Naive B cell (primary cell): ENCODE data around the gene STN1. TPM values are rescaled to one million over a fixed set of nuclear protein-coding genes. Genes with fewer than 3 reads are reported as not detected.

ENCODE experiments used
- ATAC-seq, 2 donors: fragments of 150-1000 bp; cut with Tn5 transposase; 2 replicates each; pipeline ENCODE4 v1.10.0; 2021; ENCODE audit warnings: low read depth in 2 of 2, mild to moderate bottlenecking in 2 of 2, moderate library complexity in 2 of 2
- DNase-seq: peaks from one replicate; pipeline ENCODE4 v3.0.0; 2022
- H3K27ac Mint-ChIP-seq, 6 donors: one replicate each; pipeline ENCODE4 v1.8.0; 2020 to 2022; ENCODE audit warnings: mild to moderate bottlenecking in 6 of 6, mixed read lengths in 6 of 6, moderate library complexity in 5 of 6, inconsistent platforms in 2 of 6
- H3K27me3 Mint-ChIP-seq, 3 donors: one replicate each; pipeline ENCODE4 v1.8.0; 2021 to 2022; ENCODE audit warnings: mixed read lengths in 3 of 3, mild to moderate bottlenecking in 1 of 3
- H3K36me3 Mint-ChIP-seq, 2 donors: one replicate each; pipeline ENCODE4 v1.8.0; 2020 to 2022; ENCODE audit warnings: mixed read lengths in 2 of 2, inconsistent platforms in 1 of 2, mild to moderate bottlenecking in 1 of 2
- H3K4me1 Mint-ChIP-seq, 3 donors: one replicate each; pipeline ENCODE4 v1.8.0; 2020 to 2022; ENCODE audit warnings: mixed read lengths in 3 of 3, inconsistent platforms in 1 of 3, mild to moderate bottlenecking in 1 of 3, moderate library complexity in 1 of 3
- H3K4me3 Mint-ChIP-seq, 8 donors: one replicate each; pipeline ENCODE4 v1.8.0; 2020 to 2022; ENCODE audit warnings: mild to moderate bottlenecking in 8 of 8, mixed read lengths in 8 of 8, moderate library complexity in 8 of 8, inconsistent platforms in 2 of 8
- H3K9me3 Mint-ChIP-seq, 7 donors: one replicate each; pipeline ENCODE4 v1.8.0; 2020 to 2022; ENCODE audit warnings: mixed read lengths in 7 of 7, mild to moderate bottlenecking in 5 of 7, inconsistent platforms in 2 of 7, moderate library complexity in 1 of 7
- polyA plus RNA-seq, 6 donors: library from polyadenylated mRNA; unstranded; fragments of 300-500 nt; fragmentation: Illumina TruSeq; gene quantifications; one replicate each; pipeline ENCODE4 v1.2.3, GENCODE V29; 2021; ENCODE audit warnings: low read depth in 6 of 6

Gene STN1
- polyA plus RNA-seq, 6 donors from 2014 or later: 28.6 to 39.0 (median 32.7) TPM

DNA sequence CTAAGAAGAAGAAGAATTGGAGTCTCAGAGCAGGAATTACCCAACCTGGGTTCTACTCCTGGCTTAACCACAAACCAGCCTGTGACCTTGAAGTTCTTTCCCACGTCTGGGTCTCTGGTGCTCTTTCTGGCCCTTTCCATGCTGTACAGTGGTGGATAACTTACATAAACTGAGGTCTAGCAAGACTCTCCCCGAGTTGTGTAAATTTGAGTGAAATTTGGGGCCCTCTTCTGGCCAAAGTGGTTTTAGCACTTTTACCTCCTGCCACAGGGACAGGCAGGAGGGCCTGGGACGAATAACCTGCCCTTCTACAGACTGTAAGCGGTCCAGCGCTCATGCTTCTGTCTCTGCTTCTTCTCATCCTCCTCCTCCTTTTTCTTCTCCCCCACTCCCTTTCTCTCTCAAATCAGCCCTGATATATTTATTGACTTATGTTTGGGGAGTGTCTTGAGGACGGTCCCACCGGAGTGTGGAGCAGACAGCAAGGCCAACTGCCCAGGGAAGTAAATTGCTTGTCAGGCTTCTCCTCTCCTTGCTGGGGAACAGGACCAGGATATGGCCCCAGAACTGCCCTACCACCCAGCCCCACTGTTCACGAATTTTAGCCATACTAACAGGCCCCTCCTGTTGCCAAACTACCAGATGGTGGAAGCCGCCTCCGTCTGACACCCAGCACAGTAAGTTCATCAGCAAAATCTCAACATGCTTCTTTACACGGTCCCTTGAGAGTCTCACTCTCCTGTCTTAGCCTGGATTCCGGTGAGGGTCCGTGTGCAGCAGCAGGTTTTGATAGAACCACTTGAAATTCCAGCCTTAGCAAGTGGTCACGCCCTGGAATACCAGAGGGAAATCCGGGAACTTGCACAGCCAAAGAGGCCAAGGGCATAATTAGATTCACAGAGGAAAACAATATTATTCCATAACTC lies 58.6 kb downstream of the STN1 start:
- ATAC-seq (peak; percentile 55 to 61), DNase-seq (peak; percentile 32)
- Mint-ChIP-seq H3K4me1 (peaks cover 4 to 14% (median 5%) of the 10 kb centered on the region in 3 donors), H3K36me3 (peaks cover 8 to 9% of the 10 kb centered on the region in 2 donors), H3K9me3 (peaks cover 0 to 10% (median 6%) of the 10 kb centered on the region in 7 donors), H3K27ac (peak overlapping the region in 1 of 6 donors; percentile 7), H3K4me3 (no peak overlapping the region), H3K27me3 (peaks cover 24 to 29% (median 25%) of the 10 kb centered on the region in 3 donors)

DNA sequence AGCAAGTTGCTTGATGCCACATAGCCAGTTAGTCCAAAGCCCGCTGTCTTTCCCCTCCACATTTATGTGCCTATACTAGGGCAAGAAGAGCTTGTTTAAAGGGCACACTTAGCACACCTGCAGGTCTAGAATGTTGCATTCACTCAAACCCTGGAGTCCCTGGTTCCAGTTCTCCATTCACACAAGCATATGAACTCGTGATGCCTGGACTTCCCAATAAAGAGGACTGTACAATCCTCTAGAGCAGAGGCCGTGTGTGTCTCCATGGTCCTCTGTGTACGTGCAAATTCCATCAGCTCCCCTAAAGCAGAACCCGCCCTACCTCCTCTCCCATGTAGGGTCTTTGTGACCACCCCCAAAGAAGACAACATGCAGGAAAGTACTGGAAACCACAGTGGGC lies 59.6 kb downstream of the STN1 start:
- peaks cover 31 to 40% (median 35%) of the 10 kb centered on the region in 3 donors for H3K27me3 Mint-ChIP-seq
- H3K4me3 Mint-ChIP-seq: peak overlapping the region in 1 of 8 donors; percentile 11
- H3K36me3 Mint-ChIP-seq: no peaks in the 10 kb centered on the region
- no peaks in the 10 kb centered on the region for H3K9me3 Mint-ChIP-seq
- no peak overlapping the region for H3K27ac Mint-ChIP-seq
- no peak for ATAC-seq
- no peak for DNase-seq
- peaks cover 9 to 20% (median 10%) of the 10 kb centered on the region in 3 donors for H3K4me1 Mint-ChIP-seq

DNA sequence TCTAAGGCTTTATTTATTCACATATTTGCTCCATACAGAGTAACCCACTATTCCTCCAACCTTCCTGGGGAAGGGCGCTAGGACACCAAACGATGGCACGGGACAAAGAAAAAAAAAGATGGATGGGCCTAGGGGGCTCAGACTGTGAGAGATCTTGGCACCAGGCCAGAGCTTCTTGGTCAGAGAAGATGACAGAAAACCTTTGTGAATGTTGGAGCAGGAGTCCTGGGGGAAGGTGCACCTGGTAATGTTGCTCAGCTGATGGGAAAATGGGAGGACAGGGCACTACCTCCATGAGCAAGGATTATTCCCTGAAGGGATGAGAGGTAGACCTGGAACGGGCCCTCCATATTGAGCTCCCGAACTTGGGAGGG lies 61.2 kb downstream of the STN1 start:
- no peaks in the 10 kb centered on the region for H3K36me3 Mint-ChIP-seq
- H3K27me3 Mint-ChIP-seq: peaks cover 31 to 47% (median 43%) of the 10 kb centered on the region in 3 donors
- DNase-seq (no peak), ATAC-seq (no peak)
- peaks cover 9 to 20% (median 10%) of the 10 kb centered on the region in 3 donors for H3K4me1 Mint-ChIP-seq
- H3K9me3 Mint-ChIP-seq: no peaks in the 10 kb centered on the region
- H3K4me3 Mint-ChIP-seq: peak overlapping the region in 5 of 8 donors; percentile 27 to 82 (median 63)
- peak overlapping the region in 1 of 6 donors; percentile 62 for H3K27ac Mint-ChIP-seq

DNA sequence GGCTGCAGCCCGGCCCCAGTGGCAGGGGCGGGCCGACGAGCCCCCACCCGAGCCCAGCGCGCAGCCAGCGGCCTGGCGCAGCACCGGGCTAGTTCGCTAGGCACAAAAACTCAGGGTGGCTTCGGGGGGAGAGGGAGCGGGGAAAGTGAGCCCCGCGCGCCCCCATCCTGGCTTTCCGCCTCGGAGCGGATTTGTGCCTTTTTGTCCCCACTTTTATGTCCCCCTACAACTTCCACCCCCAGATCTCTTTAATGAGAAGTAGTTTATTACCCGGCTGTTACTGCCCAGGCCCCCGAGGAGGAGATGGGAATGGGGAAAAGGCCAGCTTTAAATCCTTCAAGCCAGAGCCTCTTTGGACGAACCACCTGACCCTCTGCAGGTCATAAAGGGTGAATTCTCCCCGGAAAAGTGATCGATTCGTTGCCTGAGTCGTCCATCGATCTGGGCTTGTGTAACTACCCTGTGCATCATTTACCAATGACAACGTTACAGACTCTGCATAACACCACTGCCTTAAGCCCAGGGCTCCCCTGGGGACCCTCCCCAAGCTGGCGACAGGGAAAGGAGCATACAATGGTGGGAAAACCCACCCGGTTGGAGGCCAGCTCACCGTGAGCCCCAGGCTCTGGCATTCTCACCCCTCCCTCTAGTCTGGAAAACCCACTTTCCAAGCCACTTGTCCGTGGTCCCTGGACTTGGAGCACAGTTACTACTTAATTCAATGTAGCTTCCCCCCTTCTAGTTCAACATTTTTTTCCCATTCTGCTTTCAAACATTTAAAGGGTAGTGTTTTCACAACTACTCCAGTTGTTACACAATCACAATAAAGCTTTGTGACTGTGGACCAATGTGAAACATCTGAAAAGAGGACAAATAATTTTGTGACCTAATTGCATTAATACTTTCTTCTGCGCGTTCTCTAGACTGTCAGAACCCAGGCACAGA lies 61.9 kb downstream of the STN1 start:
- Mint-ChIP-seq H3K4me1 (peaks cover 9 to 20% (median 10%) of the 10 kb centered on the region in 3 donors), H3K36me3 (no peaks in the 10 kb centered on the region), H3K4me3 (peak overlapping the region; percentile 4 to 84 (median 76)), H3K27ac (no peak overlapping the region), H3K9me3 (no peaks in the 10 kb centered on the region), H3K27me3 (peaks cover 31 to 47% (median 43%) of the 10 kb centered on the region in 3 donors)
- ATAC-seq (no peak), DNase-seq (no peak)

DNA sequence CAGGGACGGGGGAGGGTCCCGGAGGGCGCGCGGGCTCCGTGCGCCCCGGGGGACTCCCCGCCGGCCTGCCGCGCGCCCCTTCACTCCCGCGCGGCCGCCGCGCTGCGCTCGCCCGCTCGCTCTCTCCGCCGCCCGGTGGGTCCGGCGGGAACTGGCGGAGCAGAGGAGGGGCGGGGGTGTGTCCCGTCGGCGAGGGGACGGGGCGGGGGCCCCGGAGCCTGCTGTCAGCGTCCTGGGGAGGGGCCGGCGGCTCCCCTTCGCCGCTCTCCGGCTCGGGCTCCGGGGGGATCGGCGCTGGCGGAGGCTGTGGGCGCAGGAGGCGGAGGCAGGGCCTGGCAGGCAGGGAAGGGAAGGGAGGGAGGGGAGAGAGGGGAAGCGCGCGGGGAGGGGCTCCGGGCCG lies 62.6 kb downstream of the STN1 start, which contains the start of gene SH3PXD2A:
TSS of gene SH3PXD2A (minus strand) at position 153 of the 400 bp plus-strand sequence. CDS start 310 bp downstream, outside the sequence.
- DNase-seq (no peak), ATAC-seq (peak; percentile 32 to 39)
- Mint-ChIP-seq H3K27ac (peak within 1 kb of the TSS in 4 of 6 donors; percentile 20 to 69 (median 51)), H3K4me1 (peaks cover 9 to 20% (median 10%) of the 10 kb centered on the region in 3 donors), H3K36me3 (no peaks in the 10 kb centered on the region), H3K4me3 (peak within 1 kb of the TSS; percentile 82 to 89 (median 85)), H3K27me3 (peaks cover 33 to 48% (median 47%) of the 10 kb centered on the region in 3 donors), H3K9me3 (no peaks in the 10 kb centered on the region)

DNA sequence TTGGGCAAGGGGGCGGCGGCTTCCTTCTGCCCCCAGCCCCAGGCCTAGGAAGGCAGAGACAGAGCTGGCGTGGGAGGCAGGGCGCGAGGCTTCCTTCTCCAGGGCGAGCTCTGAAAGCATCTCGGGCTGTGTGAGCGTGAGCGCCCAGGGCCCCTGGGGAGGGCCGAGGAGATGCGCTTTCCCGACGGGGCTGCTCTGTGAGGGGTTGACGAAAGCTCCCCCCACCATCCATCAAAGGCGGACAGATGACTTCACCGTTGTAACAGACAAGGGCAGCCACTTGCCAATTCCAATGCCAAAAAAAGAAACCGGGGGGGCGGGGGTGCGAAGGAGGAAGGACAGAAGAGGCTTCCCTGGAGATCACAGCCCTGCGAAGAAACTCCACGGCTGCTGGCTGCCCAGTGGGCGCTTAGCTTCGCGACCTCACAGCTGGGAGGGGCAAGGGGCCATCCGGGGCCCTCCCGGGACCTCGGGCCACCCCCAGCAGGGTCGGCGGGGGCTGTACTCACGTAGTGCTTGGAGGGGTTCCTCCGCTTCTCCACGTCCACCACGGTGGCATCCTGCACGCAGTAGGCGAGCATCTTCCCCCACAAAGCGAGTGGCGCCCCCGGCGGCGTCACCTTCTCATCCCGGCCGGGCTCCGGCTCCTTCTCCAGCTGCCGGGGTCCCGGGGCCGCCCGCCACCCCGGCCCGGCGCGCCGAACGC lies 63.1 kb downstream of the STN1 start:
- H3K4me1 Mint-ChIP-seq: peaks cover 9 to 20% (median 10%) of the 10 kb centered on the region in 3 donors
- no peak for DNase-seq
- H3K9me3 Mint-ChIP-seq: no peaks in the 10 kb centered on the region
- H3K27ac Mint-ChIP-seq: peak overlapping the region in 4 of 6 donors; percentile 20 to 69 (median 51)
- no peaks in the 10 kb centered on the region for H3K36me3 Mint-ChIP-seq
- H3K4me3 Mint-ChIP-seq: peak overlapping the region; percentile 79 to 89 (median 85)
- peak; percentile 54 to 56 for ATAC-seq
- H3K27me3 Mint-ChIP-seq: peaks cover 39 to 54% (median 46%) of the 10 kb centered on the region in 3 donors

DNA sequence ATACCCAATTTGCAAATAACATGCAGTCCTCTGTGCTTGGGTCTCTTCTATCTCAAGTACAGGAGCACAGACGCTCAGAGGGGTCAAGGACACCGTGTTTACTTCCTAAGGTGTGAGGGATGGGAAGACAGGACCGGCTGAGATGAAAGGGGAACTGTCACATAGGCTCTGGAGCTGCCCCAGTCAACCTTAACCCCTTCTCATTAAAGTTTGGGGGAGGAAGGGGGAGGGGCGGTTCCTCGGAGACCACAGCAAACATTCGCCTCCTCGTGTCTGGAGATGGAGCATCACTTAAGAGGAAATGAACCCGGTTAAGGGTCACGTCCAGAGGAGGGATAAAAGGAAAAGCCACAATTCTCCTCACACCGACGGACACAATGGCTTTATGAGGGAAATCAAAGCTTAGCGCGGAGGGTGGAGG lies 63.7 kb downstream of the STN1 start:
- DNase-seq (no peak), ATAC-seq (peak; percentile 29 to 42)
- Mint-ChIP-seq H3K27me3 (peaks cover 41 to 54% (median 45%) of the 10 kb centered on the region in 3 donors), H3K9me3 (no peaks in the 10 kb centered on the region), H3K4me3 (peak overlapping the region; percentile 79 to 89 (median 85)), H3K36me3 (no peaks in the 10 kb centered on the region), H3K27ac (peak overlapping the region in 3 of 6 donors; percentile 20 to 55 (median 53)), H3K4me1 (peaks cover 9 to 17% (median 10%) of the 10 kb centered on the region in 3 donors)

DNA sequence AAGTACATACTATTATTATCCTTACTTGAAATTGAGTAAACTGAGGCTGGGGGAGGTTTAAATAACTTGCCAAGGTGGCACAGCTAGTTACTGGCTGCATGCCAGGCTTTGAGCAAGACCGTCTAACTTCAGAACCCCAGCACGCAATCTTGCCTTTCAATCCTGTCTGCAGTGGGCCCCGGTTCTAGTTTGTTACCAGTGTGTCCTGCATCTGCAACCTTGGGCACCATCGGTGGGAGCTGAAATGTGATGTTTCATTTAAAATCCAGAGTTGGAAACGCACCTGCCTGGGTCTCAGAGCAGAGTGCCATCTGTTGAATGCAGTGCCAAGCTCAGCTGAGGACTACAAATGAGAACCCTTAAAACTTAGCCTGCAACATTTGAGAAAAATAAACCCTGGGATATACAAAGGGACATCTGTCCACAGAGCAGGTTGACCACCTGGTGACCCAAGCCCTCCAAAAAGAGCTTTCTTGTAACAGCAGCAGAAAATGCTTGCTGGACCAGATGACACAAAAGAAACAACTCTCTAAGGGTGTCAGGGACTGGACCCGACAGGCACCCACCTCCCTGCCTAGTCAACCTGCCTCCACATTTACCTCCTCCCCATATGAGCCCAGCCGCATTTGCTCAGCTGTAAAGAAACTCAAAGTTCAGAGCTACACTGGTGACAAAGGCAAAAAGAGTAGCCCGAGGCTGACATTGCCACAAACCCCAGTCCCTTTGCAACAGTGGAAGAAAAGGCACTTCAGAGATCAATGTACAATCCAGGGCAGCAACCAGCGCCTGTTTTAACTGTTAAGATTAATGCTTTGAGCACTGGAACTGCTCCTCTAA lies 64.3 kb downstream of the STN1 start:
- H3K4me3 Mint-ChIP-seq: peak overlapping the region; percentile 79 to 89 (median 85)
- DNase-seq (no peak), ATAC-seq (no peak)
- peaks cover 38 to 57% (median 43%) of the 10 kb centered on the region in 3 donors for H3K27me3 Mint-ChIP-seq
- H3K9me3 Mint-ChIP-seq: no peaks in the 10 kb centered on the region
- peaks cover 9 to 17% (median 10%) of the 10 kb centered on the region in 3 donors for H3K4me1 Mint-ChIP-seq
- H3K27ac Mint-ChIP-seq: peak overlapping the region in 2 of 6 donors; percentile 20 to 67
- no peaks in the 10 kb centered on the region for H3K36me3 Mint-ChIP-seq

DNA sequence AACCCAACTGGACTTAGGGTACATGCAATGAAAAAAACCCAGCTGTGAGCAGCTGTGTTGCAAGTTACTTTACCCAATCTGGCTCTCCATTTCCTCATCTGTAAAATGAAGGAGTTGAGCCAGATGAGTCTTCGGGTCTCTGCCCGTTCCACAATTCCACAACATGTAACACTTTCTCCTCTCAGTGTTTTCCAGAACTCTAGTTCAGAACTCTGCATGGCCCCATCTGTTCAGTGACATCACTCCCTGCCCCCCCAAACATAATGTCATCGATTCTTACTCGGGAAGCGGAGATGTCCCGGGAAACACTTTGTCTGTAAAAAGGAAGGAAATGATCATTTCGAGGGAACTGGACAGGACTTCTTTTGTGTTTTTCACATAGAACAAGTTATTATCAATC lies 65.1 kb downstream of the STN1 start:
- Mint-ChIP-seq H3K9me3 (no peaks in the 10 kb centered on the region), H3K27me3 (peaks cover 42 to 63% (median 43%) of the 10 kb centered on the region in 3 donors), H3K4me1 (peaks cover 10 to 17% (median 13%) of the 10 kb centered on the region in 3 donors), H3K4me3 (no peak overlapping the region), H3K27ac (no peak overlapping the region), H3K36me3 (no peaks in the 10 kb centered on the region)
- ATAC-seq (no peak), DNase-seq (no peak)

DNA sequence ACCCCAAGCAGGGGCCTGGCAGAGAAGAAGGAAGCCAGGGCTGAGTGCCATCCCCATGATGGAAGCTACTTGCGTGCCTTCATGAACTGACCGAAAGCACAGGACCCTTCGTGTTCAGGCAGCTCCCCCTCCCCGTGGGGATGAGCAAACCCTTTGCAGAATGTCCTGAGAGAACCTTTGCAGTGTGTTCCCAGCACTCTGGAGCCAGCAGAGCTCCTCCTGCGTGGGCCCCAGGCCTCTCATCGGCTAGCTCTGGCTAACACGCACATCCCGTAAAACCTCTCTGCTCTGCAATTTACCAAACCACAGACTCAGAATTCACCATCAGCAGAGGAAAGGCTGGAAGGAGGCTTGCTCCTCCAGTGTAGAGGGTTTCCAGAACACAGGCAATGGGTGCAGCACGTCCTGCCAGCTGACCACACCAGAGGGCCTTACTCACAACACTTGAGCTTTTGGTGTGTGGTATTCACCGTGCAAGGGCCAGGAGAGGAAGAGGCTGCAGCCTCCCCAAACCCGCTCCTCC lies 65.7 kb downstream of the STN1 start:
- no peaks in the 10 kb centered on the region for H3K36me3 Mint-ChIP-seq
- DNase-seq (no peak), ATAC-seq (no peak)
- H3K27me3 Mint-ChIP-seq: peaks cover 37 to 61% (median 41%) of the 10 kb centered on the region in 3 donors
- H3K27ac Mint-ChIP-seq: no peak overlapping the region
- no peak overlapping the region for H3K4me3 Mint-ChIP-seq
- peaks cover 10 to 17% (median 13%) of the 10 kb centered on the region in 3 donors for H3K4me1 Mint-ChIP-seq
- H3K9me3 Mint-ChIP-seq: no peaks in the 10 kb centered on the region

DNA sequence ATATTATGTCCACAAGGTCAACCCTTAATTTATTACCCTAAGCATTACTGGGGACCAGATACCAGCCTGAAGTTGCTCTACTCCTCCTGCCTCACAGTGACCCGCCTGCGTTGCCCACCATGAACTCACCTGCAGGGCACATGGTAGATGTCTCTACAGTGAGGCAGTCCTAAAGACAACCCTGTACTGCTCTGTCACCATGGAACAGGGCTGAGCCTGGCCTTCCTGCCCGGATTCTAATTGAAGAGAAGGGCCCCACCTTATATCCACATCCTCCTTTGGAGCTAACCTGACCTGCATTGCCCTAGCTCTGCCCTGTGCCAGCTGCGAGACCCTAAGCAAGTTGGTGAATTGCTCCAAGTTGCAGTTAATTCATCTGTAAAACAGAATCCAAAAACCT lies 66.7 kb downstream of the STN1 start:
- H3K4me1 Mint-ChIP-seq: peaks cover 17 to 22% (median 19%) of the 10 kb centered on the region in 3 donors
- ATAC-seq (no peak), DNase-seq (no peak)
- peak overlapping the region in 1 of 8 donors; percentile 6 for H3K4me3 Mint-ChIP-seq
- no peak overlapping the region for H3K27ac Mint-ChIP-seq
- H3K27me3 Mint-ChIP-seq: peaks cover 32 to 51% (median 38%) of the 10 kb centered on the region in 3 donors
- no peaks in the 10 kb centered on the region for H3K36me3 Mint-ChIP-seq
- H3K9me3 Mint-ChIP-seq: no peaks in the 10 kb centered on the region
